Activated CD4-positive, alpha-beta T cell treated with anti-CD3 and anti-CD28 coated beads, Interleukin-2, amount 10 ng/mL, durations not matched to agents 24 days and 14 days (primary cell): ENCODE measurements around the gene BTBD6. TPM values are rescaled to one million over a fixed set of nuclear protein-coding genes. Genes with fewer than 3 reads are reported as not detected.

Experiments used
- DNase-seq: peaks from one replicate; pipeline ENCODE4 v3.0.0; 2022
- H3K27ac Mint-ChIP-seq: one replicate; pipeline ENCODE4 v1.8.0; 2022; ENCODE audit warnings: mild to moderate bottlenecking, mixed read lengths
- H3K27me3 Mint-ChIP-seq: one replicate; pipeline ENCODE4 v1.8.0; 2022; ENCODE audit warnings: mixed read lengths
- H3K36me3 Mint-ChIP-seq: one replicate; pipeline ENCODE4 v1.8.0; 2022; ENCODE audit warnings: low read depth, mild to moderate bottlenecking, mixed read lengths
- H3K4me1 Mint-ChIP-seq: one replicate; pipeline ENCODE4 v1.8.0; 2021; ENCODE audit warnings: mixed read lengths
- H3K4me3 Mint-ChIP-seq: one replicate; pipeline ENCODE4 v1.8.0; 2022; ENCODE audit warnings: mild to moderate bottlenecking, moderate library complexity, mixed read lengths
- H3K9me3 Mint-ChIP-seq: one replicate; pipeline ENCODE4 v1.8.0; 2021; ENCODE audit warnings: mixed read lengths
- intact Hi-C: fragments of 100-400 bp; cut with micrococcal nuclease; formaldehyde crosslinking; loops from one replicate; pipeline ENCODE4 v1.15.1; 2023
- total RNA-seq: library from RNA; stranded (reverse); gene quantifications from 2 replicates; pipeline ENCODE4 v1.2.3, GENCODE V29; 2022

The BTBD6 gene
- total RNA-seq, 1 donor from 2014 or later: 39.8 TPM

- intact Hi-C loops: no loop called here
- no peaks in the 10 kb centered on the region for H3K27me3 Mint-ChIP-seq
Measured at GRCh38 chr14:105256292-105256960, 8.1 kb downstream of the BTBD6 start.

GRCh38 chr14:105257464-105257863, 9.1 kb downstream of the BTBD6 start:
- peak; percentile 78 for DNase-seq
- no peak overlapping the region for H3K4me3 Mint-ChIP-seq
- H3K4me1 Mint-ChIP-seq: peaks cover 6% of the 10 kb centered on the region
- H3K9me3 Mint-ChIP-seq: no peaks in the 10 kb centered on the region
- H3K27me3 Mint-ChIP-seq: no peaks in the 10 kb centered on the region
- peaks cover 4% of the 10 kb centered on the region for H3K36me3 Mint-ChIP-seq
- intact Hi-C loops: no loop called here
- no peak overlapping the region for H3K27ac Mint-ChIP-seq

More at GRCh38 chr14:105256292-105256960, 8.1 kb downstream of the BTBD6 start:
- H3K4me3 Mint-ChIP-seq: no peak overlapping the region
- H3K4me1 Mint-ChIP-seq: peaks cover 6% of the 10 kb centered on the region
- DNase-seq: no peak
- H3K36me3 Mint-ChIP-seq: peaks cover 7% of the 10 kb centered on the region
- H3K9me3 Mint-ChIP-seq: no peaks in the 10 kb centered on the region
- no peak overlapping the region for H3K27ac Mint-ChIP-seq

- intact Hi-C loops: no loop called here
- Mint-ChIP-seq H3K9me3 (no peaks in the 10 kb centered on the region), H3K36me3 (peaks cover 4% of the 10 kb centered on the region), H3K27ac (no peak overlapping the region), H3K27me3 (no peaks in the 10 kb centered on the region), H3K4me3 (no peak overlapping the region), H3K4me1 (peaks cover 6% of the 10 kb centered on the region)
- DNase-seq: no peak
Measured at GRCh38 chr14:105258846-105259245, 10.5 kb downstream of the BTBD6 start.

- Mint-ChIP-seq H3K36me3 (peaks cover 8% of the 10 kb centered on the region), H3K4me3 (no peak overlapping the region), H3K9me3 (no peaks in the 10 kb centered on the region), H3K27me3 (no peaks in the 10 kb centered on the region), H3K27ac (no peak overlapping the region), H3K4me1 (peaks cover 6% of the 10 kb centered on the region)
- no peak for DNase-seq
- intact Hi-C loops: no loop called here
Measured at GRCh38 chr14:105260959-105261358, 12.6 kb downstream of the BTBD6 start.

- intact Hi-C loops: no loop called here
- Mint-ChIP-seq H3K4me3 (no peak overlapping the region), H3K9me3 (no peaks in the 10 kb centered on the region), H3K4me1 (peaks cover 6% of the 10 kb centered on the region), H3K27me3 (no peaks in the 10 kb centered on the region), H3K27ac (no peak overlapping the region), H3K36me3 (peaks cover 8% of the 10 kb centered on the region)
- DNase-seq: no peak
Measured at GRCh38 chr14:105261781-105262180, 13.4 kb downstream of the BTBD6 start.

- Mint-ChIP-seq H3K36me3 (peaks cover 12% of the 10 kb centered on the region), H3K27me3 (no peaks in the 10 kb centered on the region), H3K4me3 (no peak overlapping the region), H3K4me1 (no peaks in the 10 kb centered on the region), H3K9me3 (no peaks in the 10 kb centered on the region), H3K27ac (no peak overlapping the region)
- no peak for DNase-seq
- intact Hi-C loops: no loop called here
Measured at GRCh38 chr14:105267820-105268548, 19.7 kb downstream of the BTBD6 start.

- peaks cover 9% of the 10 kb centered on the region for H3K36me3 Mint-ChIP-seq
- no peak overlapping the region for H3K4me3 Mint-ChIP-seq
- no peak overlapping the region for H3K27ac Mint-ChIP-seq
- no peaks in the 10 kb centered on the region for H3K27me3 Mint-ChIP-seq
- intact Hi-C loops: no loop called here
- H3K4me1 Mint-ChIP-seq: no peaks in the 10 kb centered on the region
- DNase-seq: no peak
- H3K9me3 Mint-ChIP-seq: no peaks in the 10 kb centered on the region
Measured at GRCh38 chr14:105268736-105269354, 20.5 kb downstream of the BTBD6 start.

- no peaks in the 10 kb centered on the region for H3K4me1 Mint-ChIP-seq
- no peak overlapping the region for H3K4me3 Mint-ChIP-seq
- no peaks in the 10 kb centered on the region for H3K27me3 Mint-ChIP-seq
- no peak overlapping the region for H3K27ac Mint-ChIP-seq
- H3K36me3 Mint-ChIP-seq: peaks cover 6% of the 10 kb centered on the region
- DNase-seq: no peak
- H3K9me3 Mint-ChIP-seq: no peaks in the 10 kb centered on the region
- intact Hi-C loops: no loop called here
Measured at GRCh38 chr14:105269405-105269804, 21.1 kb downstream of the BTBD6 start.

GRCh38 chr14:105271224-105271890, 23.0 kb downstream of the BTBD6 start:
- H3K4me3 Mint-ChIP-seq: no peak overlapping the region
- H3K4me1 Mint-ChIP-seq: no peaks in the 10 kb centered on the region
- H3K9me3 Mint-ChIP-seq: no peaks in the 10 kb centered on the region
- H3K36me3 Mint-ChIP-seq: peaks cover 6% of the 10 kb centered on the region
- no peaks in the 10 kb centered on the region for H3K27me3 Mint-ChIP-seq
- H3K27ac Mint-ChIP-seq: no peak overlapping the region
- no peak for DNase-seq
- intact Hi-C loops: no loop called here

GRCh38 chr14:105272623-105273022, 24.3 kb downstream of the BTBD6 start:
- Mint-ChIP-seq H3K9me3 (no peaks in the 10 kb centered on the region), H3K27ac (no peak overlapping the region), H3K27me3 (no peaks in the 10 kb centered on the region), H3K4me1 (no peaks in the 10 kb centered on the region), H3K4me3 (no peak overlapping the region), H3K36me3 (peaks cover 6% of the 10 kb centered on the region)
- no peak for DNase-seq
- intact Hi-C loops: no loop called here

GRCh38 chr14:105273062-105273461, 24.7 kb downstream of the BTBD6 start:
- DNase-seq: no peak

GRCh38 chr14:105274637-105275036, 26.3 kb downstream of the BTBD6 start:
- H3K27ac Mint-ChIP-seq: no peak overlapping the region
- DNase-seq: no peak
- H3K27me3 Mint-ChIP-seq: no peaks in the 10 kb centered on the region
- H3K4me1 Mint-ChIP-seq: no peaks in the 10 kb centered on the region
- H3K9me3 Mint-ChIP-seq: no peaks in the 10 kb centered on the region
- intact Hi-C loops: no loop called here
- no peak overlapping the region for H3K4me3 Mint-ChIP-seq
- H3K36me3 Mint-ChIP-seq: peaks cover 4% of the 10 kb centered on the region

More at GRCh38 chr14:105273062-105273461, 24.7 kb downstream of the BTBD6 start:
- Mint-ChIP-seq H3K4me3 (no peak overlapping the region), H3K27me3 (no peaks in the 10 kb centered on the region), H3K27ac (no peak overlapping the region), H3K36me3 (peaks cover 6% of the 10 kb centered on the region), H3K4me1 (no peaks in the 10 kb centered on the region), H3K9me3 (no peaks in the 10 kb centered on the region)
- intact Hi-C loops: no loop called here

GRCh38 chr14:105275267-105275946, 27.1 kb downstream of the BTBD6 start:
- DNase-seq: no peak
- no peak overlapping the region for H3K4me3 Mint-ChIP-seq
- H3K4me1 Mint-ChIP-seq: no peaks in the 10 kb centered on the region
- no peak overlapping the region for H3K27ac Mint-ChIP-seq
- H3K36me3 Mint-ChIP-seq: peaks cover 4% of the 10 kb centered on the region
- intact Hi-C loops: no loop called here
- H3K27me3 Mint-ChIP-seq: no peaks in the 10 kb centered on the region
- no peaks in the 10 kb centered on the region for H3K9me3 Mint-ChIP-seq
